ENCODE results near the gene UNC13A. TPM values are rescaled to one million over a fixed set of nuclear protein-coding genes. Genes with fewer than 3 reads are reported as not detected.

Gene UNC13A
- 2.0 to 3.9 TPM (median 2.1 TPM) in 3 replicates for total RNA-seq
- long read RNA-seq, partial matches to known transcripts: 0 of 1 reads
- long read RNA-seq, other reads (novel, unspliced or antisense): 1 of 1 reads

- TF ChIP-seq CTCF (IDR thresholded peaks at IDR 0.05): peak; percentile 19
- Mint-ChIP-seq H3K27ac (ENCODE audit: unreplicated experiment) (no peak within 1 kb of the TSS), H3K4me1 (ENCODE audit: low read depth) (peaks cover 21% of the 10 kb centered on the region), H3K36me3 (ENCODE audit: low read depth) (no peaks in the 10 kb centered on the region), H3K4me3 (ENCODE audit: unreplicated experiment) (peak within 1 kb of the TSS; percentile 74), H3K27me3 (ENCODE audit: low read depth) (peaks cover 8% of the 10 kb centered on the region), H3K9me3 (ENCODE audit: low read depth) (no peaks in the 10 kb centered on the region)
- DNase-seq (ENCODE audit: low spot score): no peak
Measured at GRCh38 chr19:17687857-17688784, at the start of gene UNC13A. Gene UNC13A, minus strand, starts transcription at chr19:17688354. Its CDS starts 155 bp downstream, at chr19:17688199.

- no peak overlapping the region for H3K27ac Mint-ChIP-seq (ENCODE audit: unreplicated experiment)
- H3K9me3 Mint-ChIP-seq (ENCODE audit: low read depth): no peaks in the 10 kb centered on the region
- no peak for DNase-seq (ENCODE audit: low spot score)
- no peak for TF ChIP-seq CTCF (IDR thresholded peaks at IDR 0.05)
- H3K27me3 Mint-ChIP-seq (ENCODE audit: low read depth): no peaks in the 10 kb centered on the region
- no peaks in the 10 kb centered on the region for H3K4me1 Mint-ChIP-seq (ENCODE audit: low read depth)
- no peak overlapping the region for H3K4me3 Mint-ChIP-seq (ENCODE audit: unreplicated experiment)
- H3K36me3 Mint-ChIP-seq (ENCODE audit: low read depth): peaks cover 10% of the 10 kb centered on the region
Measured at GRCh38 chr19:17737690-17738153, 49.6 kb upstream of the UNC13A start.

GRCh38 chr19:17735410-17735809, 47.3 kb upstream of the UNC13A start:
- Mint-ChIP-seq H3K27me3 (ENCODE audit: low read depth) (no peaks in the 10 kb centered on the region), H3K4me1 (ENCODE audit: low read depth) (peaks cover 3% of the 10 kb centered on the region), H3K9me3 (ENCODE audit: low read depth) (peaks cover 5% of the 10 kb centered on the region), H3K27ac (ENCODE audit: unreplicated experiment) (no peak overlapping the region), H3K4me3 (ENCODE audit: unreplicated experiment) (no peak overlapping the region), H3K36me3 (ENCODE audit: low read depth) (peaks cover 18% of the 10 kb centered on the region)
- no peak for TF ChIP-seq CTCF (IDR thresholded peaks at IDR 0.05)
- no peak for DNase-seq (ENCODE audit: low spot score)

- H3K27me3 Mint-ChIP-seq (ENCODE audit: low read depth): no peaks in the 10 kb centered on the region
- no peak for DNase-seq (ENCODE audit: low spot score)
- no peak overlapping the region for H3K27ac Mint-ChIP-seq (ENCODE audit: unreplicated experiment)
- no peak overlapping the region for H3K4me3 Mint-ChIP-seq (ENCODE audit: unreplicated experiment)
- H3K4me1 Mint-ChIP-seq (ENCODE audit: low read depth): peaks cover 3% of the 10 kb centered on the region
- no peak for TF ChIP-seq CTCF (IDR thresholded peaks at IDR 0.05)
- H3K36me3 Mint-ChIP-seq (ENCODE audit: low read depth): peaks cover 24% of the 10 kb centered on the region
- H3K9me3 Mint-ChIP-seq (ENCODE audit: low read depth): peaks cover 5% of the 10 kb centered on the region
Measured at GRCh38 chr19:17734146-17734545, 46.0 kb upstream of the UNC13A start.

GRCh38 chr19:17733127-17733526, 45.0 kb upstream of the UNC13A start:
- no peaks in the 10 kb centered on the region for H3K27me3 Mint-ChIP-seq (ENCODE audit: low read depth)
- H3K36me3 Mint-ChIP-seq (ENCODE audit: low read depth): peaks cover 24% of the 10 kb centered on the region
- TF ChIP-seq CTCF (IDR thresholded peaks at IDR 0.05): no peak
- no peak overlapping the region for H3K27ac Mint-ChIP-seq (ENCODE audit: unreplicated experiment)
- peaks cover 3% of the 10 kb centered on the region for H3K4me1 Mint-ChIP-seq (ENCODE audit: low read depth)
- DNase-seq (ENCODE audit: low spot score): no peak
- peaks cover 5% of the 10 kb centered on the region for H3K9me3 Mint-ChIP-seq (ENCODE audit: low read depth)
- H3K4me3 Mint-ChIP-seq (ENCODE audit: unreplicated experiment): no peak overlapping the region
